HG02798 (cell line): ENCODE data around the gene CRYBG1.
A peak's percentile ranks its signal among the peaks of the same experiment; 100 is the strongest.

Source experiments
- ATAC-seq: cut with Tn5 transposase; IDR thresholded peaks from one replicate; pipeline ENCODE4 v1.9.1; 2021; ENCODE audit warnings: mild to moderate bottlenecking; ENCODE audit not compliant: unreplicated experiment, poor library complexity

The CRYBG1 gene

GRCh38 chr6:106417572-106418147, 57.1 kb downstream of the CRYBG1 start:
- no peak for ATAC-seq

GRCh38 chr6:106419900-106420613, 59.5 kb downstream of the CRYBG1 start:
- no peak for ATAC-seq

DNA sequence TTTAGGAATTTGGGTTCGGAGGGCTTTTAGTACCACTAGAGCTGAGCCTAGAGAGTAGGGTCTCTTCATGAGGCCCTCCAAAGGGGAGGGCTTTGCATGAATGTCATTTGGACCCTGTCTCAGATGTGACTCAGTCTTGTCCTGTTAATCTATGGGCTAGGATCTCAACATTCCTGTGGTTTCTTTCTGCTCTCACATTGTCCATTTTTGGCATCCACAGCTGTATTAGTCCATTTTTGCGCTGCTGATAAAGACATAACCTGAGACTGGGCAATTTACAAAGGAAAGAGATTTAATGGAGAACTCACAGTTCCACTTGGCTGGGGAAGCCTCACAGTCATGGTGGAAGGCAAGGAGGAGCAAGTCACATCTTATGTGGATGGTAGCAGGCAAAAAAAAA, 61.0 kb downstream of the CRYBG1 start:
- ATAC-seq = no peak

DNA sequence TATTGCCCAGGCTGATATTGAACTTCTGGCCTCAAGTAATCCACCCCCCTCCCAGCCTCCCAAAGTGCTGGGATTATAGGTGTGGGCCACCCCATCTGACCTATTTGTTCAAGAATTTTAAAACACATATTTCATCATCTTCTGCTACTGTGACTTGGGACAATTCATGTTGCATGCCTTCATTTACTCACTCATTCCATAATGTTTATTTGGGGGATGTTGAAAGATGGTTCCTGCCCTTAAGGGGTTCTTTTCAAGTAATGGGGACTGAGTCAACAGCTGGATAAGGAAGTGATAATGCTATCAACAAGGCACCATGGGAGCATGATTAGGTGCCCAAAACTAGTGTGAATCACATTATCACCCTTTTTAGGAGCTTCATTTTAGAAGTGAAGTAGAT, 62.0 kb downstream of the CRYBG1 start:
- no peak for ATAC-seq

- ATAC-seq = no peak
Observed at GRCh38 chr6:106425382-106425781, 64.9 kb downstream of the CRYBG1 start.

- ATAC-seq = no peak
Observed at GRCh38 chr6:106426250-106426970, 65.9 kb downstream of the CRYBG1 start.

GRCh38 chr6:106430466-106430865, 69.9 kb downstream of the CRYBG1 start:
- no peak for ATAC-seq

DNA sequence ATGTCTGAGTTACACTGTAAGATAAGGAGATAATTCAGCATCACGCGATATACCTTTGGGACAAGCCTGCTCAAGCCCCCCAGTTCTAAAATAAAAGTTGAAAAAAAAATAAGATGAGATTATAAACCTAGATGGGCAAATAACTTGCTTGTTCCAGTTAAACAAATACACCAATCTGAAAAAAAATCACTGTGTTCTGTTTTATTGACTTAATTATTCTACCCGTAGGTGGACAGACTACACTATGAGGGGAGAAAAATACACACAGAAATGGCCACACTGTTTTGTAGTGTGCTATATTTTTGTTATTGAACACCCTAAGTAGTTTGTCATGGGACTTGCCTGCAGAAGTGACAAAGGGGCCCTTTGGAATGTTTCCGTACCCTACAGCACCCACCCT, 70.9 kb downstream of the CRYBG1 start:
- ATAC-seq = no peak

- no peak for ATAC-seq
Observed at GRCh38 chr6:106431972-106432371, 71.5 kb downstream of the CRYBG1 start.

DNA sequence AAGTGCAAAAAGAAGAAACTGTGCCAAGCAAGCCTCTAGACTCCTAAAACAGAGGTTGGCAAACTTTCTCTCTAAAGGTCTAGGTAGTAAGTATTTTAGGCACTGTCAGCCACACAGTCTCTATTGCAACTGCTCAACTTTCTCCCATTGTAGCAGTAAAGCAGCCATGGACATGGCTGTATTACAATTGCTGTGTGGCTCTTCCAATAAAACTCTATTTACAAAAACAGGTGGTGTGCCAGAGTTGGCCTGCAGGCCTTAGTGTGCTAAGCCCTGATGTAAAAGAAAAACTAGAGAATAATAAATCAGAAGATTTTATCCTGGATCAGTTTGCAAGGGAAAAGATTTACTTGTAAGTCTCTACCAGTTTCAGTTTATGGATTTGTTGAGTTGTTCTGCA, 74.0 kb downstream of the CRYBG1 start:
- no peak for ATAC-seq

DNA sequence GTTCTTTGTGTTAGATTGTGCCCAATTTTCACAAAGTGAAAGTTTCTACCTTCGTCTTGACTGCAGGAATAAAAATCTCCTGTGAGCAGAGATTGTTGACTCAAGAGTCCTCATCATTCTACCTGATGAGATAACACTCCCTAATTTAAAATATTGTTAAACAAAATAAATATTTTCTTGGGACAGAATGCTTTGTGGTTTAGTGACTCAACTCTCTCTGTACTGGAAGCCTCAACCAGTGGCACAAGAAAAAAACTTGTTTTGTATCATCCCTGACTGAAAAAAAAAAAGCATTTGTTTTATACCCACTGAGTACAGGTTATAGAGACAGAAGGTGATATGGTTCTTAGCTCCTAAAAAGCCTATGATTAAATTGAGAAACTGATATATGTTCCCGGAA, 78.9 kb downstream of the CRYBG1 start:
- no peak for ATAC-seq

GRCh38 chr6:106440546-106440945, 80.0 kb downstream of the CRYBG1 start:
- ATAC-seq = no peak

DNA sequence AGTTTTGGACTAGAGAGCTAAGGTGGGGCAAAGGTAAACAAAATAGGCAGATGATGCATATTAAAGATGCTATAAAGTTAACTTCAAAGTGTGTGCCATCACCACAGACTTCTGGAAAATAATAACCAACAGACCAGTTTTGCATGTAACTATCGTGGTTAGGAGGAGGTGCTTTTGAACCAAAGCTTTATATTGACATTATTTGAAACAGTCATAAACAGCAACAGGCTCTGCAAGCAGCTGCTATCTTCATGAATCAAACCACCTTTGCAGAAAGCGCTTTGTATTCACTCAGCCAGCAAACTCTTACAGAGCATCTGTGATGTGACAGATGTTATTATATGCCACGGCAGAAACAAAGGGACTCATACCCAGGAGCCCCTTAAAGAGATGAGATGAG, 81.9 kb downstream of the CRYBG1 start:
- no peak for ATAC-seq

DNA sequence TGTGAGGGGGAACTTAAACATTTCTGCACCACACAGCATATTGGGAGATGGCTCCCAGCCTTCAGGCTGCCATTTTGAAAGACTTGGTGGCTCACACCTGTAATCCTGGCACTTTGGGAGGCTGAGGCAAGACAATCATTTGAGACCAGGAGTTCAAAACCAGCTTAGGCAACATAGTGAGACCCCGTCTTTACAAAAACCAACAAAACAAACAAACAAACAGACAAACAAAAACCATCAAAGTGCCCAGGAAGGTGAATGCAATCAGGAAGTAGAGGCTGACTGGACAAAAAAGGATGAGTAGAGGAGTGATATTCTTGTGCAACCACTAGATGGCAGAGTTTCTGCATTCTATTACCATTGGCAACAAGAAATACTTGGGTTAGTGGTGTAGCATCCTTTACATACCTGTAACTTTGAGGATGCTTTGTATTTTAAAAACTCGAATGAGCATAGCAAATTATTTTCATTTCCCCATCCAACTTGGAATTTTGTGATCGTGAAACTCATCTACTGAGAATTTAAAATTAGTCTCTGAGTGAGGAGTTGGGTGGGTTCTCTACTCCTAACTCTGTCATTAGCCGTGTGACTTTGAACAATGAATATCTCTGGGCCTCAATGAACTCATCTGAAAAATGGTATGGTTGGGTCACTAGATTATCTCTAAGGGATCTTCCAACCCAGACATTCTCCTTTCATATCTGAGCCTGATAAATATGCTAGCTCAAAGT, 84.4 kb downstream of the CRYBG1 start:
- ATAC-seq = peak; percentile 77

DNA sequence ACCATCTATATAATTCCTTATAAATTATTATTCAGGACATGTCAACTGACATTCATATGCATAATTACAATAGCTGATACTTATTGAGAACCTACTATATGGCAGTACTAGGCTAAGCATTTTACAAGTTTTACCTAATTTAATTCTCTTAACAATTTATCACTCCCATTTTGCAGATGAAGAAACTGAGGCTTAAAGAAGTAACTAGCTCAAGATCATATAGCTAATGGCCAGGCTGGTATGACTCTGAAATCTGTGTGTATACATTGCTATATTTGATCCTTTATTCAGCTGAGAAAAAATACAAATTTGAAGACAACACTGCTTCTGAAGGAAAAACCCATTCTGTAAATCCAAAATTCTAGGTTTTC, 85.0 kb downstream of the CRYBG1 start:
- ATAC-seq = no peak

DNA sequence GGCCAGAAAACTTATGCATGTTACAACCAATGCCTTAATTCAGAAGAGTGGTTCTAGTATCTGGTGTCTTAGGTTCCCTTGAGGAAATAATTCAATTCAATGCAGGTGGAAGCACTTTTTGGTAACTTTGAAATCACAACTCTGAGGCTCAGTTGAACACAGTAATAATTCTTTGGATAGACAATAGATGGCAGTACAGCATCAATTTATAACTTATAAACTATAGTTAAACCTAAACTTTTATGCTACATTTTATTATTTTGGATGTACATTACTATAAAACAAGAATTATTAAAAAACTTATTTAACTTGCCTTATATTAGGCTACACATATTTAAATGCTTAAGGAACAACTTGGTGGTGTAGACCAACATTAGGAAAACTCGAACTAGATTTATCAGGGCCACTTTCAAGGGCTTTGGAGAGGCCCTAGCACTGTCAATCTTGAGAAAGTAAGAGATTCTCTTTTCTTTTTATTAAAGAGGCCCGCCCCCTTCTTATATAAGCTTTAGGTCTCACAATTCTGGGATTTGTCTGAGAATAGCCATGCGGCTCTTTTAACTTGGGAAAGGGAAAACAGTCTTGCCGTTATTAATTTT, 85.9 kb downstream of the CRYBG1 start:
- ATAC-seq = no peak

DNA sequence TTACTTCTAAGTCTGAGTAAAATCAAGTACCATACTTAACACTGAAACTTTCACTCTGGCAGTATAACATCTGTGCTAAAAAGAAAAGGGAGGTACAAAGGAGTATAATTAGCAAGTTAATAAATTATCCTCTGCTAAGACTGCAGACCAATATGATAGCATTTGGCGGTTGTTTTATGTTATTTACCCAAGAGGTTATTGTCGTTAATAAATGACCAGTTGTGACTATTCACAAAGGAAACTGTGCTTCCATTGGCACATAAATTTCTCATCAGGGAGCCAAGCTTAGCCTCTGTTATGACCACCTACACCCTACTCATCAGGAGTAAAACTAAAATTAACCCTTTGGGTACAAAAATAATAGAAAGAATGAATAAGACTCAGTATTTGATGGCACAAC, 86.5 kb downstream of the CRYBG1 start:
- no peak for ATAC-seq

DNA sequence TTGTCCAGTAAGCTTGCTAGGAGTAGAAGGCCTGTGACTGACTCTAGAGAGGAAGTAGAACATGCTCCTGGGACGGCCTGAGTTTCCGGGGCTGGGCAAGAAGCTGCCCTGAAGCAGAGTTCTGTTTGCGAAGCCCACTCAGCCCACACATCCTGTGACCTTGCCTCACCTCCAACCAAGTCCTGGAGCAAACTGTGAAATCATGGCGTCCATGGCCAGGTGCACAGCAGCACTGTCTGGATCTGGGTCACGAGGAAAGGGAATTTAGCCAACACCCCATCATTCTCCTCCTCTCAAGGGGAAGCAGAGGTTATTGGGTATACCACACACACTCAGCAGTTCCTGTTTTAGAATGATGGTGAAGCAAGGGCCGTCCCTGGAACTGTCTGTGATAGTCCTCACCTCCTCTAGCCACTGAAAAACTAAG, 87.5 kb downstream of the CRYBG1 start:
- ATAC-seq = no peak

- ATAC-seq = no peak
Observed at GRCh38 chr6:106450653-106451052, 90.1 kb downstream of the CRYBG1 start.

DNA sequence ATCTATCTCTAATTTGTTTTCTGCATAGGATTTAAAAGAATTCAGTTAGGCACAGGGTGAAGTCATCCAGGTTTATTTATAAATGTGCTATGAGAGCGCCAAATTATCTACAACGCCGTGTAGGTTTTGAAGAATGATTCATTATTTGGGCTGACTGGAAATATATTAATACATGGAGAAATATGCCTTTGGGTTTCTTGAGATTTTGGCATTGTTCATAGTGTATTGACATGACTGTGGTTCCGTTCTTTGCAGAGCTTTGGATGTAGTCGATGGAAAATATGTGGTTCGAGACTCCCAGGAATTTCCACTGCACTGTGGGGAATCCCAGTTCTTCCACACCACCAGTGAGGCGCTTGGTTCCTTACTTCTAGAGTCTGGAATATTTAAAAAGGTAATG, 90.9 kb downstream of the CRYBG1 start:
- no peak for ATAC-seq

DNA sequence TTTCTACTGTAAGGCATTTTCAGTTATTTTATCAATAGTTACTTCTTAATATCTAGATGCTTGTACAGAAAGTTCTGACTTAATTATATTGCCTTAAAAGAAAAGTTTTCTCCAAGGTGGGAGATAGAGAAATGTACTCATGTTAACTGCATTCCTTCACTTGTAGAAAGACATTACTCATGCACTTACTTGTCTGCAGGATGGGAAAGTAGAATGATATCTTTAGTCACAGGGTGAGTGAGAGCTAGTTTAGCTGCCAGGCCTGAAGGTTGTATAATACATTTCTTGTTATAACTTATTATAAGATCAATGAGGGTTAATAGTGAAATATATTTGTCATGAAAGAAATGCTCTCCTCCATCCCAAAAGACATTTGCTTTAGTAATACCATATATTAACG, 92.1 kb downstream of the CRYBG1 start:
- no peak for ATAC-seq
